ENCODE measurements around the gene CNTNAP2.

GRCh38 chr7:148210804-148211325 lies 2094.3 kb downstream of the CNTNAP2 start:
- TF ChIP-seq POLR2AphosphoS5 (IDR thresholded peaks at IDR 0.05; ENCODE audit: borderline replicate concordance, low read depth, low read length) (no peak), EZH2 (IDR thresholded peaks at IDR 0.05) (no peak)
